ENCODE results near the gene HCRTR1.

DNA sequence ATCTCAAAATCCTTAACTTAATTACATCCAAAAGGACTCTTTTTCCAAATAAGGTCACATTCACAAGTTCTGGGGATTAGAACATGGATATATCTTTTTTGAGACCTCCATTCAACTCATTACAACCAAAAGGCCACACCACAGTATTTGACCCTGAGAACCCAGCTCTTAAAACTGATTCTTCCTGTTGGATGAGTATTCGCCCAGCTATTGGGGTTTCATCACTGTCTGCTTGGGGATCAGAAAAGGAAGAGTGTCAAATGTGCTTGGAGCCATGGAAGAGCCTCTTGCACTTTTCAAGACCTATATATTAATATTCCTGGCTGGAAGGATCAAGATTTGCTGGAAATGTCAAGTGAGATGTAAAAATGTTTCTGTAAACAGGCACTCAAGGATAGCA lies 46.6 kb upstream of the HCRTR1 start:
- TF ChIP-seq ZNF311 (tag by site-specific recombination; IDR thresholded peaks at IDR 0.05; ENCODE audit: borderline replicate concordance) (no peak), ZNF529 (tag by site-specific recombination; IDR thresholded peaks at IDR 0.05; ENCODE audit: insufficient replicate concordance) (no peak), ZNF558 (tag by site-specific recombination; IDR thresholded peaks at IDR 0.05) (no peak), ZNF776 (tag by site-specific recombination; IDR thresholded peaks at IDR 0.05; ENCODE audit: borderline replicate concordance) (no peak), SP2 (tag by site-specific recombination; IDR thresholded peaks at IDR 0.05) (no peak), ZNF404 (tag by site-specific recombination; IDR thresholded peaks at IDR 0.05) (no peak), ZNF785 (tag by site-specific recombination; IDR thresholded peaks at IDR 0.05) (no peak), ZNF133 (tag by site-specific recombination; IDR thresholded peaks at IDR 0.05) (no peak), ZNF660 (tag by site-specific recombination; IDR thresholded peaks at IDR 0.05) (no peak), FEZF1 (tag by site-specific recombination; IDR thresholded peaks at IDR 0.05) (no peak)
- TF ChIP-seq, protein P1, sequence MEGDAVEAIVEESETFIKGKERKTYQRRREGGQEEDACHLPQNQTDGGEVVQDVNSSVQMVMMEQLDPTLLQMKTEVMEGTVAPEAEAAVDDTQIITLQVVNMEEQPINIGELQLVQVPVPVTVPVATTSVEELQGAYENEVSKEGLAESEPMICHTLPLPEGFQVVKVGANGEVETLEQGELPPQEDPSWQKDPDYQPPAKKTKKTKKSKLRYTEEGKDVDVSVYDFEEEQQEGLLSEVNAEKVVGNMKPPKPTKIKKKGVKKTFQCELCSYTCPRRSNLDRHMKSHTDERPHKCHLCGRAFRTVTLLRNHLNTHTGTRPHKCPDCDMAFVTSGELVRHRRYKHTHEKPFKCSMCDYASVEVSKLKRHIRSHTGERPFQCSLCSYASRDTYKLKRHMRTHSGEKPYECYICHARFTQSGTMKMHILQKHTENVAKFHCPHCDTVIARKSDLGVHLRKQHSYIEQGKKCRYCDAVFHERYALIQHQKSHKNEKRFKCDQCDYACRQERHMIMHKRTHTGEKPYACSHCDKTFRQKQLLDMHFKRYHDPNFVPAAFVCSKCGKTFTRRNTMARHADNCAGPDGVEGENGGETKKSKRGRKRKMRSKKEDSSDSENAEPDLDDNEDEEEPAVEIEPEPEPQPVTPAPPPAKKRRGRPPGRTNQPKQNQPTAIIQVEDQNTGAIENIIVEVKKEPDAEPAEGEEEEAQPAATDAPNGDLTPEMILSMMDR (tag by site-specific recombination; IDR thresholded peaks at IDR 0.05) = no peak
- TF ChIP-seq, protein P2, sequence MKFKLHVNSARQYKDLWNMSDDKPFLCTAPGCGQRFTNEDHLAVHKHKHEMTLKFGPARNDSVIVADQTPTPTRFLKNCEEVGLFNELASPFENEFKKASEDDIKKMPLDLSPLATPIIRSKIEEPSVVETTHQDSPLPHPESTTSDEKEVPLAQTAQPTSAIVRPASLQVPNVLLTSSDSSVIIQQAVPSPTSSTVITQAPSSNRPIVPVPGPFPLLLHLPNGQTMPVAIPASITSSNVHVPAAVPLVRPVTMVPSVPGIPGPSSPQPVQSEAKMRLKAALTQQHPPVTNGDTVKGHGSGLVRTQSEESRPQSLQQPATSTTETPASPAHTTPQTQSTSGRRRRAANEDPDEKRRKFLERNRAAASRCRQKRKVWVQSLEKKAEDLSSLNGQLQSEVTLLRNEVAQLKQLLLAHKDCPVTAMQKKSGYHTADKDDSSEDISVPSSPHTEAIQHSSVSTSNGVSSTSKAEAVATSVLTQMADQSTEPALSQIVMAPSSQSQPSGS (tag by site-specific recombination; IDR thresholded peaks at IDR 0.05; ENCODE audit: low read depth) = no peak
- TF ChIP-seq, protein P3, sequence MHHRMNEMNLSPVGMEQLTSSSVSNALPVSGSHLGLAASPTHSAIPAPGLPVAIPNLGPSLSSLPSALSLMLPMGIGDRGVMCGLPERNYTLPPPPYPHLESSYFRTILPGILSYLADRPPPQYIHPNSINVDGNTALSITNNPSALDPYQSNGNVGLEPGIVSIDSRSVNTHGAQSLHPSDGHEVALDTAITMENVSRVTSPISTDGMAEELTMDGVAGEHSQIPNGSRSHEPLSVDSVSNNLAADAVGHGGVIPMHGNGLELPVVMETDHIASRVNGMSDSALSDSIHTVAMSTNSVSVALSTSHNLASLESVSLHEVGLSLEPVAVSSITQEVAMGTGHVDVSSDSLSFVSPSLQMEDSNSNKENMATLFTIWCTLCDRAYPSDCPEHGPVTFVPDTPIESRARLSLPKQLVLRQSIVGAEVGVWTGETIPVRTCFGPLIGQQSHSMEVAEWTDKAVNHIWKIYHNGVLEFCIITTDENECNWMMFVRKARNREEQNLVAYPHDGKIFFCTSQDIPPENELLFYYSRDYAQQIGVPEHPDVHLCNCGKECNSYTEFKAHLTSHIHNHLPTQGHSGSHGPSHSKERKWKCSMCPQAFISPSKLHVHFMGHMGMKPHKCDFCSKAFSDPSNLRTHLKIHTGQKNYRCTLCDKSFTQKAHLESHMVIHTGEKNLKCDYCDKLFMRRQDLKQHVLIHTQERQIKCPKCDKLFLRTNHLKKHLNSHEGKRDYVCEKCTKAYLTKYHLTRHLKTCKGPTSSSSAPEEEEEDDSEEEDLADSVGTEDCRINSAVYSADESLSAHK (tag by site-specific recombination; IDR thresholded peaks at IDR 0.05) = no peak

All from HEK293 (cell line).